NCI-H1436 (cell line): ENCODE results near the gene HPS4.

Experiments
- DNase-seq: peaks from one replicate; lab custom pipeline; 2025; lab: John Stamatoyannopoulos, UW

HPS4 gene

GRCh38 chr22:26496456-26496855 is 12.9 kb upstream of the HPS4 start:
- no peak for DNase-seq

- no peak for DNase-seq
Observed at GRCh38 chr22:26494506-26494905, 10.9 kb upstream of the HPS4 start.

GRCh38 chr22:26492220-26492619 is 8.6 kb upstream of the HPS4 start:
- no peak for DNase-seq

- DNase-seq, result no peak
Observed at GRCh38 chr22:26489447-26490036, 6.0 kb upstream of the HPS4 start.

GRCh38 chr22:26487996-26488395 is 4.4 kb upstream of the HPS4 start:
- no peak for DNase-seq

- DNase-seq, result no peak
Observed at GRCh38 chr22:26486394-26486793, 2.8 kb upstream of the HPS4 start.

GRCh38 chr22:26485806-26486390 is 2.3 kb upstream of the HPS4 start:
- DNase-seq, result no peak

GRCh38 chr22:26485013-26485412 is 1.4 kb upstream of the HPS4 start:
- DNase-seq, result no peak

- DNase-seq, result no peak
Observed at GRCh38 chr22:26484360-26484706, 750 bp upstream of the HPS4 start.

GRCh38 chr22:26483043-26483438 is 542 bp downstream of the HPS4 start:
- no peak for DNase-seq

- DNase-seq, result no peak
Observed at GRCh38 chr22:26482161-26482560, 1.4 kb downstream of the HPS4 start.

GRCh38 chr22:26481694-26482093 is 1.9 kb downstream of the HPS4 start:
- no peak for DNase-seq

GRCh38 chr22:26481112-26481693 is 2.4 kb downstream of the HPS4 start:
- no peak for DNase-seq

GRCh38 chr22:26480611-26480932 is 3.0 kb downstream of the HPS4 start:
- no peak for DNase-seq

- DNase-seq, result no peak
Observed at GRCh38 chr22:26479792-26480610, 3.6 kb downstream of the HPS4 start.

GRCh38 chr22:26479043-26479791 is 4.4 kb downstream of the HPS4 start:
- DNase-seq, result no peak

GRCh38 chr22:26477341-26477731 is 6.2 kb downstream of the HPS4 start:
- no peak for DNase-seq

- no peak for DNase-seq
Observed at GRCh38 chr22:26476705-26477340, 6.8 kb downstream of the HPS4 start.

GRCh38 chr22:26474682-26475081 is 8.9 kb downstream of the HPS4 start:
- DNase-seq, result no peak

GRCh38 chr22:26471522-26471921 is 12.1 kb downstream of the HPS4 start:
- no peak for DNase-seq

GRCh38 chr22:26470807-26471206 is 12.8 kb downstream of the HPS4 start:
- DNase-seq, result no peak

- DNase-seq, result no peak
Observed at GRCh38 chr22:26466196-26466595, 17.4 kb downstream of the HPS4 start.
